ENCODE measurements around the gene EEF1A2.

EEF1A2 gene

GRCh38 chr20:63497946-63498935 lies 642 bp downstream of the EEF1A2 start:
- DNase-seq, result no peak

- no peak for DNase-seq
Measured at GRCh38 chr20:63497138-63497945, 1.5 kb downstream of the EEF1A2 start.

- DNase-seq, result no peak
Measured at GRCh38 chr20:63496596-63497120, 2.2 kb downstream of the EEF1A2 start.

- peak; percentile 78 to 82 for DNase-seq
Measured at GRCh38 chr20:63495741-63496595, 2.9 kb downstream of the EEF1A2 start.

- no peak for DNase-seq
Measured at GRCh38 chr20:63495167-63495720, 3.6 kb downstream of the EEF1A2 start.

- DNase-seq, result no peak
Measured at GRCh38 chr20:63494420-63495166, 4.3 kb downstream of the EEF1A2 start.

- no peak for DNase-seq
Measured at GRCh38 chr20:63494084-63494419, 4.8 kb downstream of the EEF1A2 start.

- DNase-seq, result no peak
Measured at GRCh38 chr20:63493563-63494020, 5.3 kb downstream of the EEF1A2 start.

GRCh38 chr20:63492982-63493381 lies 5.9 kb downstream of the EEF1A2 start:
- DNase-seq, result no peak

GRCh38 chr20:63492518-63492917 lies 6.4 kb downstream of the EEF1A2 start:
- no peak for DNase-seq

GRCh38 chr20:63491635-63492230 lies 7.2 kb downstream of the EEF1A2 start:
- no peak for DNase-seq

GRCh38 chr20:63491078-63491477 lies 7.8 kb downstream of the EEF1A2 start:
- no peak for DNase-seq

- DNase-seq, result no peak
Measured at GRCh38 chr20:63490416-63490815, 8.5 kb downstream of the EEF1A2 start.

GRCh38 chr20:63488315-63489251 lies 10.3 kb downstream of the EEF1A2 start:
- no peak for DNase-seq

GRCh38 chr20:63487781-63488241 lies 11.1 kb downstream of the EEF1A2 start:
- no peak for DNase-seq

GRCh38 chr20:63487116-63487764 lies 11.6 kb downstream of the EEF1A2 start:
- DNase-seq, result no peak

- no peak for DNase-seq
Measured at GRCh38 chr20:63486300-63486855, 12.5 kb downstream of the EEF1A2 start.

GRCh38 chr20:63484651-63485403 lies 14.1 kb downstream of the EEF1A2 start:
- DNase-seq, result no peak
